Transverse colon (tissue), 3 donors: ENCODE results near the gene MSH5.

Source experiments
- CTCF ChIP-seq, 5 experiments: fragments of 200-600 bp in 3 of 5; fragments of 450-650 bp in 2 of 5; sonication (generic) in 3 of 5; IDR thresholded peaks; 1 replicate in 2 of 5; 2 replicates in 3 of 5; pipeline ENCODE4 v1.5.1; 2016 to 2017; ENCODE audit warnings: antibody characterized with exemption in 5 of 5, inconsistent platforms in 3 of 5, mild to moderate bottlenecking in 2 of 5, moderate library complexity in 1 of 5
- EP300 ChIP-seq: sonication (generic); formaldehyde crosslinking; IDR thresholded peaks from one replicate; pipeline ENCODE4 v1.6.1; 2017; ENCODE audit warnings: antibody characterized with exemption, low read depth

- TF ChIP-seq CTCF (IDR thresholded peaks at IDR 0.05) = no peak
- TF ChIP-seq EP300 = no peak
Measured at GRCh38 chr6:31761343-31761742, 21.5 kb downstream of the MSH5 start.
